Right kidney (tissue), 1 donor: ENCODE measurements around the gene VAV3.

Experiments
- DNase-seq: peaks from one replicate; pipeline ENCODE4 v3.0.0-alpha.2; 2016

Gene VAV3

GRCh38 chr1:107936498-107937481 is 28.2 kb downstream of the VAV3 start:
- no peak for DNase-seq

DNA sequence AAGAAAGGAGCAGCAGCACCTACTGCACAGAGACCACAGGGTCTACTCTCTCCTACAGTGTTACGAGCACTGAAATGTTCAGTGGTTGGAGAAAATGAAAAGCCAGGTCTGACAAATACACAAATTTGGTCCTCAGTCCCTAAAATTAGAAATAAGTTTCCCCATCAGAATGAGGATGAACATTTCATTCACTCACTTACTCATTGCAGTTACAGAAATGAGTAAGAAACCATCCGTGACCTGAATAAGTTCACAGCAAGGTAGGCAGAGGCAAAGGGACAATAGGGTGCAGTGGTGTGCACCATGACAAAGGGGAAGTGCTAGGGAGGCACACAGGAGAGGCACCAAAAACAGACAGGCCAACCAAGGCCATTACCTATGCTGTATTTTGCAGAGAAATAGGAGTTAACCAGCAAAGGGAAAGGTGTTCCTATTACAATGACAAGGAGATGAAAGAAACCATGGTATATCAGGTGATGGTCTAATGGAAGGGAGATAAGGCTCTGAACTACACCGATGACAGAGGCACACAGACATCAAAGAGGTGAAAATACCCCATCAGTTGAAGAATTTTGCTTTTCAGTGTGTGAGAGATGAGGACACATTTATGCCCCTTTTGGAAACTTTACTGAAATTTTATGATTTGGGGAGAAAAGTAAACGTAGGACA is 29.4 kb downstream of the VAV3 start:
- DNase-seq, result no peak

- DNase-seq, result no peak
These were observed 30.4 kb downstream of the VAV3 start for GRCh38 chr1:107934578-107934977.

DNA sequence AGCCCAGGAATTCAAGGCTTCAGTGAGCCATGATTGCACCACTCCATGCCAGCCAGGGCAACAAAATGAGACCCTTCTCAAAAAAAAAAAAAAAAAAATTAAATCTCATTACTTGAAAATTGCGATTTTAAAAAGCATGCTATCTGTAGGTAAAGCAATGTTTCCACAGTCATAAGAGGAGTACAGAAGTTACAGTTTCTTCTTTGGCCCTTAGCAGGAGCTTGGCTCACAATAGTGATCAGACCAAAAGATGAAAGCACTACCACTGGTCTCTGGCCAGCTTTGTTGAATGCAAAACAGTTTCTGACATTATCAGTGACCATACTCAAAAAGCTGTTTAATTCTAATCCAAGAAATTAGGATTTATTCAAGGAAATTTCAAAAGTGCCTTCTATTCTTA is 31.2 kb downstream of the VAV3 start:
- DNase-seq, result no peak

GRCh38 chr1:107930292-107930691 is 34.7 kb downstream of the VAV3 start:
- no peak for DNase-seq

DNA sequence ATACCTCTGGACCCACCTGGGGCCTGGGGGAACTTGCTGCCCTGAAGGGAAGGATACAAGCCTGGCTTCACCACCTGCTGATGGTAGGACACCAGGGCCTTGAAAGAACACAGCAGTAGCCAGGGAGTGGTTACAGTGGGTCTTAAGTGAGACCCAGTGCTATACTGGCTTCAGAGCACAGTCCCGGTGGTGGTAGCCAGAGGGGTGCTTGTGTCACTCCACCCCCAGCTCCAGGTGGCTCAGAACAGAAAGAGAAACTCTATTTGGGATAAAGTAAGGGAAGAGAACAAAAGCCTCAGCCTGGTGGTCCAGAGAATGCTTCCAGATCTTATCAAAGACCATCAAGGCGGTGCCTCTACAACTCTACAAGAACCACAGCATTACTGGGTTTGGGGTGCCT is 37.2 kb downstream of the VAV3 start:
- no peak for DNase-seq

- no peak for DNase-seq
These were observed 38.4 kb downstream of the VAV3 start for GRCh38 chr1:107926436-107927080.

- DNase-seq, result no peak
These were observed 39.4 kb downstream of the VAV3 start for GRCh38 chr1:107925565-107925964.

DNA sequence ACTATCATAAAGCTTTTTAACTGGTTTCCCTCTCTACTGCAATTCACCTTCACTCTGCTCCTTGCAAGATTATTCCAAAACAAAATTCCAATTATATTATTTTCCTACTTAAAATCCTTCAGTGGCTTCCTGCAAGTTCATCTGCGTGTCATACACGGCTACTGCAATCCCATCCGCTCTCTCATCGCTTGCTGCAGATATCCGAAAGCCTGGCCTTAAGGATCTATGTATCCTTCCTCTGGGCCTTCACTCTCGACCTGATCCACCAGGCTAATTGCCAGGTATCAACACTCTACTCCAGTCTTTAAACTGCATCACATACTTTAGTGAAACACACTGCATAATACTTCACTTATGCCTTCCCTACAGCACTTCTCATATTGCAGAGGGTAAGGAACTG is 44.0 kb downstream of the VAV3 start:
- no peak for DNase-seq

- DNase-seq, result no peak
These were observed 44.4 kb downstream of the VAV3 start for GRCh38 chr1:107920561-107920960.

- DNase-seq, result no peak
These were observed 45.0 kb downstream of the VAV3 start for GRCh38 chr1:107919953-107920352.

- no peak for DNase-seq
These were observed 50.7 kb downstream of the VAV3 start for GRCh38 chr1:107914119-107914765.

- DNase-seq, result no peak
These were observed 52.3 kb downstream of the VAV3 start for GRCh38 chr1:107912656-107913055.

GRCh38 chr1:107900090-107900945 is 64.7 kb downstream of the VAV3 start:
- DNase-seq, result no peak

GRCh38 chr1:107899655-107900054 is 65.3 kb downstream of the VAV3 start:
- no peak for DNase-seq

- no peak for DNase-seq
These were observed 67.3 kb downstream of the VAV3 start for GRCh38 chr1:107897438-107898345.

- DNase-seq, result no peak
These were observed 68.0 kb downstream of the VAV3 start for GRCh38 chr1:107896936-107897335.

DNA sequence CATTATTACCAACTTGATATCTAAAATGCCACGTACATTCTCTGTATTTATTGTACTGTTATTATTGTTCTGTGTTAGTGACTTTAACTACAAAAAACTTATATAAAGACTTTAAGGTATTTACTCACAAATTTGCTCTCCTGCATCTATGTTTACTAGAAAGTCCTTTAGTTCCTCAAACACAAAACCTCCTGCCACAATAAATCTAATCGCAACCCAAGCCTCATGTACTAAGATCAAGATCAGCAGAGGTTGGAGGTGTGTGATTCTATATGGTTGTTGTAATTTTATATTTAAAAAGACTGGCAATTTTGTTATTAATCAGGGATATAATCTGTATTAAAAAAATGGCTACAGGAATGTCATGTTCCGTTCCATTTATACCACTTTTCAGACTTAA is 68.6 kb downstream of the VAV3 start:
- DNase-seq, result no peak

- no peak for DNase-seq
These were observed 69.4 kb downstream of the VAV3 start for GRCh38 chr1:107895403-107896191.

- no peak for DNase-seq
These were observed 70.4 kb downstream of the VAV3 start for GRCh38 chr1:107894605-107895004.
